Naive thymus-derived CD4-positive, alpha-beta T cell (primary cell): ENCODE measurements around the gene EMC10. TPM values are rescaled to one million over a fixed set of nuclear protein-coding genes. Genes with fewer than 3 reads are reported as not detected.

ENCODE experiments used
- ATAC-seq: fragments of 150-1000 bp; cut with Tn5 transposase; 2 replicates; pipeline ENCODE4 v1.10.0; 2021; ENCODE audit warnings: mild to moderate bottlenecking, moderate library complexity
- CTCF ChIA-PET: fragments of 350-600 bp; sonication (Branson Sonifier 250); formaldehyde crosslinking; loops from one replicate; lab custom pipeline; 2021; ENCODE audit warnings: antibody characterized with exemption; lab: Charles Lee
- POLR2A ChIA-PET: fragments of 350-600 bp; sonication (Branson Sonifier 250); formaldehyde crosslinking; loops from one replicate; lab custom pipeline; 2021; ENCODE audit warnings: antibody characterized with exemption, inconsistent platforms; lab: Charles Lee
- DNase-seq, 9 donors: peaks; one replicate each; pipeline versions ENCODE4 v3.0.0 to v3.0.0-alpha.2; 2020 to 2022; ENCODE audit warnings: mixed read lengths in 1 of 9
- H3K27ac ChIP-seq: one replicate; pipeline ENCODE4 v1.7.0; 2013; ENCODE audit warnings: mild to moderate bottlenecking, low read depth, low read length, moderate library complexity
- H3K27me3 ChIP-seq, 2 donors: one replicate each; pipeline ENCODE4 v1.7.0; 2013; ENCODE audit warnings: low read length in 2 of 2, mild to moderate bottlenecking in 2 of 2, moderate library complexity in 2 of 2; ENCODE audit not compliant: control insufficient read depth in 2 of 2, insufficient read depth in 2 of 2
- H3K36me3 ChIP-seq, 3 experiments: 1 replicate in 2 of 3; 2 replicates in 1 of 3; pipeline ENCODE4 v1.7.0; 2013; ENCODE audit warnings: low read length in 3 of 3, mild to moderate bottlenecking in 3 of 3, moderate library complexity in 1 of 3; ENCODE audit not compliant: insufficient read depth in 3 of 3, control insufficient read depth in 2 of 3
- H3K4me1 ChIP-seq, 2 donors: one replicate each; pipeline ENCODE4 v1.7.0; 2013; ENCODE audit warnings: low read length in 2 of 2, mild to moderate bottlenecking in 2 of 2, moderate library complexity in 1 of 2; ENCODE audit not compliant: control insufficient read depth in 2 of 2, insufficient read depth in 2 of 2
- H3K4me3 ChIP-seq: 2 replicates; pipeline ENCODE4 v1.7.0; 2013; ENCODE audit warnings: mild to moderate bottlenecking, low read length
- H3K9me3 ChIP-seq, 3 experiments: 1 replicate in 2 of 3; 2 replicates in 1 of 3; pipeline ENCODE4 v1.7.0; 2013; ENCODE audit warnings: low read length in 3 of 3; ENCODE audit not compliant: control insufficient read depth in 2 of 3
- H3K27ac Mint-ChIP-seq, 9 donors: one replicate each; pipeline ENCODE4 v1.8.0; 2020 to 2022; ENCODE audit warnings: mixed read lengths in 9 of 9, mild to moderate bottlenecking in 8 of 9, moderate library complexity in 5 of 9, inconsistent platforms in 2 of 9
- H3K27me3 Mint-ChIP-seq, 5 donors: one replicate each; pipeline ENCODE4 v1.8.0; 2021 to 2022; ENCODE audit warnings: mixed read lengths in 5 of 5, mild to moderate bottlenecking in 1 of 5
- H3K36me3 Mint-ChIP-seq, 5 donors: one replicate each; pipeline ENCODE4 v1.8.0; 2020 to 2022; ENCODE audit warnings: mixed read lengths in 5 of 5, mild to moderate bottlenecking in 3 of 5, inconsistent platforms in 1 of 5
- H3K4me1 Mint-ChIP-seq, 7 donors: one replicate each; pipeline ENCODE4 v1.8.0; 2020 to 2022; ENCODE audit warnings: mixed read lengths in 7 of 7, mild to moderate bottlenecking in 3 of 7, inconsistent platforms in 1 of 7
- H3K4me3 Mint-ChIP-seq, 10 donors: one replicate each; pipeline ENCODE4 v1.8.0; 2020 to 2022; ENCODE audit warnings: mild to moderate bottlenecking in 10 of 10, mixed read lengths in 10 of 10, moderate library complexity in 6 of 10, inconsistent platforms in 2 of 10
- H3K9me3 Mint-ChIP-seq, 11 donors: one replicate each; pipeline ENCODE4 v1.8.0; 2020 to 2022; ENCODE audit warnings: mixed read lengths in 11 of 11, mild to moderate bottlenecking in 4 of 11, inconsistent platforms in 1 of 11, moderate library complexity in 1 of 11
- intact Hi-C, 2 donors: fragments of 100-400 bp; cut with micrococcal nuclease; formaldehyde crosslinking; loops; one replicate each; pipeline ENCODE4 v1.15.1; 2023
- polyA plus RNA-seq, 2 donors: library from polyadenylated mRNA; unstranded; fragments of 300-500 nt; fragmentation: Illumina TruSeq; gene quantifications; one replicate each; pipeline ENCODE4 v1.2.3, GENCODE V29; 2021
- total RNA-seq, 6 experiments: library from RNA in 5 of 6; stranded (reverse) in 5 of 6; gene quantifications; 1 replicate in 5 of 6; 2 replicates in 1 of 6; pipeline ENCODE4 v1.2.3 and lab custom pipeline; 2021 to 2026

The EMC10 gene
- total and polyA plus RNA-seq, 7 experiments from 2014 or later = 8.7 to 95.2 (median 82.9) TPM

DNA sequence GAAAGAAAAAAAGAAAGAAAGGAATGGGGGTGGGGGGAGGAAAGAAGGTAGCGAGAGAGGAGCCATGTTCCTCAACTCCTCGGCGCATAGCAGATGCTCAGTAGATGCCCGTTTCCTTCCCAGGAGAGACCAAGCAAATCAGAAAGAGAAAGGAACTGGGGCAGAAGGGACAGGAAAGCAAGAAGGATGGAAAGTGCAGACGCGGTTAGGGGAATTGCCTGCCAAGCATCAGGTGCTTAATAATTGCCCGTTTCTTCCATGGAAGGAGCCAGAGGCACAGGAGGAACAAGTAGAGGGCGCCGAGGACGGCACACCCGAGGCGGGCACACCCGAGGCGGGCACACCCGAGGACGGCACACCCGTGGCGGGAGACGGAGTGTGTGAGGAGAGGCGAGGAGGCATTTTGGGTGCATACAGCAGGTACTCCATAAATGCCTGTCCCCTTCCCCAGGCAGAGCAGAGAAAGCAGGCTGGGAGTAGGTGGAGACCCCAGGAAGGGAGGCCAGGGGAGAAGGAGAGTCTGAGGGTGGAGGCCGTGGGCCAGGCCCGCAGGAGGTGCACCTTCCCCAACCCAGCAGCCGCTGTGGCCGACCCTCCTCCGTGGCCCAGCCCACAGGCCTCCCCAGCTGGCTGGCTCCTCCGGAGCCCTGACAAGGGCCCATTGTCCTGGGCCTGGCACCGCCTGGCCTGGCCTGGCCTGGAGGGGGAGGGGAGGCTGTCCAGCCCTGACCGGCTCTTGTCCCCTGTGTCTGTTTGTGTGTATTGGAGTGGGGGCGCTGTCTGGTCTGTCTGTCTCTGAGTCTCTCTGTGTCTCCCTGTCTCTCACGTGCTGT lies 20.1 kb downstream of the EMC10 start:
- peaks cover 0 to 11% (median 2%) of the 10 kb centered on the region in 5 donors for H3K36me3 Mint-ChIP-seq
- POLR2A ChIA-PET = no interaction called here
- CTCF ChIA-PET = no interaction called here

GRCh38 chr19:50497022-50497405 lies 20.7 kb downstream of the EMC10 start:
- Mint-ChIP-seq H3K36me3 (peaks cover 0 to 11% (median 2%) of the 10 kb centered on the region in 5 donors), H3K9me3 (peaks cover 0 to 1% (median 0%) of the 10 kb centered on the region in 11 donors), H3K27ac (no peak overlapping the region), H3K4me3 (no peak overlapping the region), H3K27me3 (peaks cover 0 to 3% (median 0%) of the 10 kb centered on the region in 5 donors), H3K4me1 (peaks cover 4 to 13% (median 5%) of the 10 kb centered on the region in 7 donors)
- Histone ChIP-seq H3K4me1 (peaks cover 0 to 7% of the 10 kb centered on the region in 2 donors), H3K27me3 (no peaks in the 10 kb centered on the region), H3K36me3 (no peaks in the 10 kb centered on the region), H3K4me3 (no peak overlapping the region), H3K27ac (no peak overlapping the region), H3K9me3 (no peaks in the 10 kb centered on the region)
- DNase-seq (no peak), ATAC-seq (no peak)
- ChIA-PET POLR2A (no interaction called here), CTCF (no interaction called here)
- intact Hi-C loops = no loop called here

More for the DNA sequence above, 20.1 kb downstream of the EMC10 start:
- ATAC-seq = no peak
- H3K9me3 Mint-ChIP-seq = peaks cover 0 to 1% (median 0%) of the 10 kb centered on the region in 11 donors
- no peak overlapping the region for H3K4me3 Mint-ChIP-seq
- no peaks in the 10 kb centered on the region for H3K36me3 ChIP-seq
- H3K4me1 ChIP-seq = peaks cover 0 to 13% of the 10 kb centered on the region in 2 donors
- H3K27ac Mint-ChIP-seq = peak overlapping the region in 2 of 9 donors; percentile 65
- H3K4me3 ChIP-seq = no peak overlapping the region
- intact Hi-C loops = no loop called here
- no peak for DNase-seq
- H3K9me3 ChIP-seq = no peaks in the 10 kb centered on the region
- peaks cover 0 to 7% (median 0%) of the 10 kb centered on the region in 5 donors for H3K27me3 Mint-ChIP-seq
- H3K27ac ChIP-seq = no peak overlapping the region
- H3K27me3 ChIP-seq = no peaks in the 10 kb centered on the region
- H3K4me1 Mint-ChIP-seq = peaks cover 10 to 15% (median 12%) of the 10 kb centered on the region in 7 donors

- Histone ChIP-seq H3K4me1 (no peaks in the 10 kb centered on the region), H3K4me3 (no peak overlapping the region), H3K27ac (no peak overlapping the region), H3K27me3 (no peaks in the 10 kb centered on the region), H3K36me3 (no peaks in the 10 kb centered on the region), H3K9me3 (no peaks in the 10 kb centered on the region)
- ChIA-PET CTCF (no interaction called here), POLR2A (no interaction called here)
- DNase-seq (no peak), ATAC-seq (no peak)
- H3K27me3 Mint-ChIP-seq = no peaks in the 10 kb centered on the region
- no peak overlapping the region for H3K27ac Mint-ChIP-seq
- intact Hi-C loops = no loop called here
- no peak overlapping the region for H3K4me3 Mint-ChIP-seq
- H3K36me3 Mint-ChIP-seq = peaks cover 0 to 11% (median 2%) of the 10 kb centered on the region in 5 donors
- H3K9me3 Mint-ChIP-seq = peaks cover 0 to 1% (median 0%) of the 10 kb centered on the region in 11 donors
- H3K4me1 Mint-ChIP-seq = peaks cover 0 to 8% (median 0%) of the 10 kb centered on the region in 7 donors
Measured at GRCh38 chr19:50498219-50499056, 22.1 kb downstream of the EMC10 start.

GRCh38 chr19:50500060-50500752 lies 23.9 kb downstream of the EMC10 start:
- Mint-ChIP-seq H3K27ac (no peak overlapping the region), H3K9me3 (no peaks in the 10 kb centered on the region), H3K36me3 (peaks cover 0 to 9% (median 2%) of the 10 kb centered on the region in 5 donors), H3K27me3 (no peaks in the 10 kb centered on the region), H3K4me3 (no peak overlapping the region), H3K4me1 (peaks cover 0 to 7% (median 0%) of the 10 kb centered on the region in 7 donors)
- Histone ChIP-seq H3K36me3 (no peaks in the 10 kb centered on the region), H3K4me3 (no peak overlapping the region), H3K27me3 (no peaks in the 10 kb centered on the region), H3K9me3 (no peaks in the 10 kb centered on the region), H3K4me1 (no peaks in the 10 kb centered on the region), H3K27ac (no peak overlapping the region)
- CTCF ChIA-PET = no interaction called here
- POLR2A ChIA-PET = no interaction called here
- DNase-seq = no peak
- ATAC-seq = peak; percentile 37
- intact Hi-C loops = no loop called here

DNA sequence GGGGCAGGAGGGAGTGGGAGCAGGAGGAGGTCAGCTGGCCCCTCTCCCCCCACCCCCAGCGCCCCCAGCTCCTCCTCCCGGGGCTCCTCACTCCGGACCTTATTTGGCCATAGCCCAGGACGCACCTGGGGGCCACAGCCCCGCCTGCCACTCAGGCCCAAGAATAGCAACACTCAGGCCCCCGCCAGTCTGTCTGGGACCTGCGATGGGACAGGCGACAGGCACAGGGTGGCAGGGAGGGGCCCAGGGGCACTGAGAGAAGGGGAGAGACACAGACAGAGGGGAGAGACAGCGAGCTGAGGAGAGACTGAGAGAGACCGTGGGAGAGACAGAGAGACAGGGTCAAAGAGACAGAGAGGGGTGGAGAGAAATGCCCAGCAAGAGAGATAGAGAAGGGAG lies 24.4 kb downstream of the EMC10 start:
- ChIA-PET CTCF (no interaction called here), POLR2A (interaction anchor here (0.7 kb wide), 1 partner anchor 8 kb away, joined by 3 read pairs; no protein-coding TSS in a partner anchor)
- no peak overlapping the region for H3K4me3 Mint-ChIP-seq
- Histone ChIP-seq H3K36me3 (peaks cover 0 to 4% (median 0%) of the 10 kb centered on the region in 3 experiments), H3K4me1 (no peaks in the 10 kb centered on the region), H3K27ac (no peak overlapping the region), H3K4me3 (no peak overlapping the region), H3K27me3 (no peaks in the 10 kb centered on the region), H3K9me3 (no peaks in the 10 kb centered on the region)
- intact Hi-C loops = no loop called here
- peaks cover 0 to 7% (median 0%) of the 10 kb centered on the region in 5 donors for H3K36me3 Mint-ChIP-seq
- H3K9me3 Mint-ChIP-seq = no peaks in the 10 kb centered on the region
- peak; percentile 36 for ATAC-seq
- DNase-seq = no peak
- peaks cover 0 to 7% (median 0%) of the 10 kb centered on the region in 7 donors for H3K4me1 Mint-ChIP-seq
- H3K27me3 Mint-ChIP-seq = no peaks in the 10 kb centered on the region
- no peak overlapping the region for H3K27ac Mint-ChIP-seq

DNA sequence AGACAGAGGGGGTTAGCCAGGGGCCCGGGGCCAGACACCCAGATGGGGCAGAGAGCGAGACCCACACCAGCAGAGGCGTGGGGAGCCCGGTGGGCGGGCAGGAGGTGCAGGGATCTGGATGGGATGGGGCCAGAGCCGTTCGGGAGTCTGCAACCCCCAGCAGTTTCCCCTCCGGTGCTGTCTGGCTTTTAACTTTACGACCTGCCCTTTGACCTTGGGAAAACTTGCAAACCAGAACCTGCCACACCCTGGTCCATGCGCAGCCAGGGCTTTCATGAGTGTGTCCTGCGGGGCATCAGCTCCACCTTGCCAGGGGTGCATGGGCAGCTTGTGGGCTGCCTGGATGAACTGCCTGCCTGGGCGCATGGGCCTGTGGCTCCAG lies 24.9 kb downstream of the EMC10 start:
- Histone ChIP-seq H3K4me1 (no peaks in the 10 kb centered on the region), H3K36me3 (peaks cover 0 to 6% (median 0%) of the 10 kb centered on the region in 3 experiments), H3K9me3 (no peaks in the 10 kb centered on the region), H3K4me3 (no peak overlapping the region), H3K27me3 (no peaks in the 10 kb centered on the region), H3K27ac (no peak overlapping the region)
- no peak for ATAC-seq
- Mint-ChIP-seq H3K9me3 (no peaks in the 10 kb centered on the region), H3K36me3 (peaks cover 0 to 5% (median 0%) of the 10 kb centered on the region in 5 donors), H3K27me3 (no peaks in the 10 kb centered on the region), H3K27ac (no peak overlapping the region), H3K4me3 (no peak overlapping the region), H3K4me1 (peaks cover 0 to 6% (median 0%) of the 10 kb centered on the region in 7 donors)
- ChIA-PET POLR2A (interaction anchor here (0.7 kb wide), 1 partner anchor 8 kb away, joined by 3 read pairs; no protein-coding TSS in a partner anchor), CTCF (no interaction called here)
- DNase-seq = no peak
- intact Hi-C loops = no loop called here
